RPMI7951 (cell line): ENCODE measurements around the gene CHCHD1. TPM values are rescaled to one million over a fixed set of nuclear protein-coding genes. Genes with fewer than 3 reads are reported as not detected.
"Not testable (repeated sequence)": the region's sequence is repeated elsewhere in the genome, so short reads cannot be mapped to it uniquely, and the experiment has no call there.

Source experiments
- DNase-seq: peaks from one replicate; pipeline ENCODE4 v3.0.0-alpha.2; 2012; ENCODE audit warnings: low read depth
- total RNA-seq: library from RNA; depleted of rRNA; stranded (reverse); fragments of >200 nt; shearing (Covaris generic); gene quantifications from 2 replicates; pipeline ENCODE4 v1.2.3, GENCODE V29; 2014

CHCHD1 gene
- total RNA-seq, 1 experiment from 2014 or later = 67.9 TPM

GRCh38 chr10:73768881-73769280, 13.0 kb upstream of the CHCHD1 start:
- DNase-seq = no peak

- no peak for DNase-seq
Measured at GRCh38 chr10:73769396-73769795, 12.5 kb upstream of the CHCHD1 start.

- DNase-seq = peak; percentile 13
Measured at GRCh38 chr10:73771722-73772280, 10.0 kb upstream of the CHCHD1 start.

GRCh38 chr10:73772281-73773151, 9.3 kb upstream of the CHCHD1 start:
- DNase-seq = peak; percentile 82

GRCh38 chr10:73773152-73773879, 8.5 kb upstream of the CHCHD1 start:
- DNase-seq = no peak

GRCh38 chr10:73774637-73775036, 7.2 kb upstream of the CHCHD1 start:
- peak; percentile 38 for DNase-seq

GRCh38 chr10:73779018-73779417, 2.8 kb upstream of the CHCHD1 start:
- DNase-seq = no peak

GRCh38 chr10:73779539-73780197, 2.2 kb upstream of the CHCHD1 start:
- no peak for DNase-seq

- no peak for DNase-seq
Measured at GRCh38 chr10:73780301-73780700, 1.5 kb upstream of the CHCHD1 start.

- DNase-seq = no peak
Measured at GRCh38 chr10:73780966-73781365, 882 bp upstream of the CHCHD1 start.

- DNase-seq = no peak
Measured at GRCh38 chr10:73781548-73781878, 335 bp upstream of the CHCHD1 start.

GRCh38 chr10:73782749-73783085, 869 bp downstream of the CHCHD1 start:
- no peak for DNase-seq

- DNase-seq = peak; percentile 91
Measured at GRCh38 chr10:73785211-73785720, 3.4 kb downstream of the CHCHD1 start, which contains the start of gene ZSWIM8. Gene ZSWIM8 (plus strand): TSS chr10:73785606. CDS start chr10:73785879, 273 bp downstream.

- peak; percentile 55 for DNase-seq
Measured at GRCh38 chr10:73785721-73786511, 4.1 kb downstream of the CHCHD1 start.

GRCh38 chr10:73786512-73786885, 4.7 kb downstream of the CHCHD1 start:
- DNase-seq = no peak

GRCh38 chr10:73787031-73787800, 5.4 kb downstream of the CHCHD1 start:
- not testable (repeated sequence) for DNase-seq

GRCh38 chr10:73788864-73789658, 7.2 kb downstream of the CHCHD1 start:
- DNase-seq = no peak

- no peak for DNase-seq
Measured at GRCh38 chr10:73789659-73790055, 7.8 kb downstream of the CHCHD1 start.

- DNase-seq = no peak
Measured at GRCh38 chr10:73790886-73791625, 9.2 kb downstream of the CHCHD1 start.
